Activated naive CD4-positive, alpha-beta T cell treated with anti-CD3 and anti-CD28 coated beads, Interleukin-2, amount 10 ng/mL, durations not matched to agents 7 days and 5 days (primary cell): ENCODE measurements around the gene LRRC61.

Source experiments
- CTCF ChIA-PET: fragments of 350-600 bp; sonication (Branson Sonifier 250); formaldehyde crosslinking; loops from one replicate; lab custom pipeline; 2021; ENCODE audit warnings: antibody characterized with exemption; lab: Charles Lee
- DNase-seq: peaks from one replicate; pipeline ENCODE4 v3.0.0-alpha.2; 2020
- H3K27ac Mint-ChIP-seq: one replicate; pipeline ENCODE4 v1.8.0; 2021; ENCODE audit warnings: mild to moderate bottlenecking, moderate library complexity, mixed read lengths
- H3K27me3 Mint-ChIP-seq: one replicate; pipeline ENCODE4 v1.8.0; 2021; ENCODE audit warnings: mild to moderate bottlenecking, mixed read lengths
- H3K36me3 Mint-ChIP-seq: one replicate; pipeline ENCODE4 v1.8.0; 2021; ENCODE audit warnings: mixed read lengths
- H3K4me1 Mint-ChIP-seq: one replicate; pipeline ENCODE4 v1.8.0; 2021; ENCODE audit warnings: mixed read lengths
- H3K4me3 Mint-ChIP-seq: one replicate; pipeline ENCODE4 v1.8.0; 2021; ENCODE audit warnings: mild to moderate bottlenecking, moderate library complexity, mixed read lengths
- H3K9me3 Mint-ChIP-seq: one replicate; pipeline ENCODE4 v1.8.0; 2021; ENCODE audit warnings: mixed read lengths

LRRC61 gene

GRCh38 chr7:150342121-150342408, 18.9 kb downstream of the LRRC61 start:
- Mint-ChIP-seq H3K36me3 (peaks cover 3% of the 10 kb centered on the region), H3K27ac (no peak overlapping the region)

GRCh38 chr7:150343225-150343624, 20.1 kb downstream of the LRRC61 start:
- H3K36me3 Mint-ChIP-seq = no peaks in the 10 kb centered on the region
- peaks cover 82% of the 10 kb centered on the region for H3K27me3 Mint-ChIP-seq
- H3K27ac Mint-ChIP-seq = peak overlapping the region; percentile 39
- H3K9me3 Mint-ChIP-seq = peaks cover 2% of the 10 kb centered on the region
- DNase-seq = no peak
- CTCF ChIA-PET = no interaction called here
- H3K4me3 Mint-ChIP-seq = no peak overlapping the region
- no peaks in the 10 kb centered on the region for H3K4me1 Mint-ChIP-seq

More at GRCh38 chr7:150342121-150342408, 18.9 kb downstream of the LRRC61 start:
- H3K9me3 Mint-ChIP-seq = peaks cover 2% of the 10 kb centered on the region
- DNase-seq = no peak
- CTCF ChIA-PET = no interaction called here
- H3K4me1 Mint-ChIP-seq = no peaks in the 10 kb centered on the region
- H3K27me3 Mint-ChIP-seq = peaks cover 75% of the 10 kb centered on the region
- no peak overlapping the region for H3K4me3 Mint-ChIP-seq

- Mint-ChIP-seq H3K36me3 (no peaks in the 10 kb centered on the region), H3K4me1 (no peaks in the 10 kb centered on the region), H3K9me3 (peaks cover 2% of the 10 kb centered on the region), H3K27ac (no peak overlapping the region), H3K27me3 (peaks cover 76% of the 10 kb centered on the region), H3K4me3 (no peak overlapping the region)
- CTCF ChIA-PET = no interaction called here
- no peak for DNase-seq
Observed at GRCh38 chr7:150344299-150344698, 21.1 kb downstream of the LRRC61 start.

- CTCF ChIA-PET = no interaction called here
- Mint-ChIP-seq H3K27me3 (peaks cover 70% of the 10 kb centered on the region), H3K36me3 (no peaks in the 10 kb centered on the region), H3K9me3 (peaks cover 2% of the 10 kb centered on the region), H3K4me1 (no peaks in the 10 kb centered on the region), H3K27ac (no peak overlapping the region), H3K4me3 (no peak overlapping the region)
- no peak for DNase-seq
Observed at GRCh38 chr7:150345012-150345411, 21.9 kb downstream of the LRRC61 start.

- CTCF ChIA-PET = no interaction called here
- H3K4me3 Mint-ChIP-seq = no peak overlapping the region
- H3K27ac Mint-ChIP-seq = no peak overlapping the region
- H3K9me3 Mint-ChIP-seq = peaks cover 2% of the 10 kb centered on the region
- H3K36me3 Mint-ChIP-seq = no peaks in the 10 kb centered on the region
- peaks cover 60% of the 10 kb centered on the region for H3K27me3 Mint-ChIP-seq
- no peak for DNase-seq
- no peaks in the 10 kb centered on the region for H3K4me1 Mint-ChIP-seq
Observed at GRCh38 chr7:150346922-150347321, 23.8 kb downstream of the LRRC61 start.

GRCh38 chr7:150351587-150352194, 28.5 kb downstream of the LRRC61 start:
- H3K27ac Mint-ChIP-seq = no peak overlapping the region

GRCh38 chr7:150355666-150356059, 32.5 kb downstream of the LRRC61 start:
- no peak for DNase-seq
- Mint-ChIP-seq H3K9me3 (no peaks in the 10 kb centered on the region), H3K27ac (no peak overlapping the region), H3K27me3 (peaks cover 14% of the 10 kb centered on the region), H3K4me1 (peaks cover 46% of the 10 kb centered on the region), H3K36me3 (peaks cover 2% of the 10 kb centered on the region), H3K4me3 (no peak overlapping the region)
- CTCF ChIA-PET = interaction anchor here (0.7 to 2.3 kb wide), 10 partner anchors 13 to 522 kb away, joined by 3 to 14 read pairs (median 4); partner anchors contain the start of gene REPIN1

More at GRCh38 chr7:150351587-150352194, 28.5 kb downstream of the LRRC61 start:
- no peak for DNase-seq
- no peak overlapping the region for H3K4me3 Mint-ChIP-seq
- CTCF ChIA-PET = interaction anchor here (0.6 kb wide), 1 partner anchor 272 kb away, joined by 5 read pairs; no protein-coding TSS in a partner anchor
- peaks cover 27% of the 10 kb centered on the region for H3K27me3 Mint-ChIP-seq
- H3K4me1 Mint-ChIP-seq = peaks cover 14% of the 10 kb centered on the region
- no peaks in the 10 kb centered on the region for H3K36me3 Mint-ChIP-seq
- H3K9me3 Mint-ChIP-seq = no peaks in the 10 kb centered on the region

GRCh38 chr7:150356265-150356897, 33.2 kb downstream of the LRRC61 start:
- Mint-ChIP-seq H3K9me3 (no peaks in the 10 kb centered on the region), H3K4me3 (no peak overlapping the region), H3K36me3 (peaks cover 2% of the 10 kb centered on the region), H3K4me1 (peaks cover 46% of the 10 kb centered on the region), H3K27me3 (peaks cover 12% of the 10 kb centered on the region), H3K27ac (peak overlapping the region; percentile 55)
- peak; percentile 41 for DNase-seq
- CTCF ChIA-PET = interaction anchor here (0.6 to 2.3 kb wide), 12 partner anchors 11 to 521 kb away, joined by 3 to 14 read pairs (median 4); partner anchors contain the start of gene REPIN1

GRCh38 chr7:150357270-150357669, 34.1 kb downstream of the LRRC61 start:
- H3K4me3 Mint-ChIP-seq = peak overlapping the region; percentile 27
- H3K9me3 Mint-ChIP-seq = no peaks in the 10 kb centered on the region
- H3K4me1 Mint-ChIP-seq = peaks cover 51% of the 10 kb centered on the region
- peak overlapping the region; percentile 89 for H3K27ac Mint-ChIP-seq
- H3K27me3 Mint-ChIP-seq = peaks cover 14% of the 10 kb centered on the region
- CTCF ChIA-PET = interaction anchor here (0.8 to 2.3 kb wide), 6 partner anchors 9 to 74 kb away, joined by 3 to 10 read pairs (median 4); partner anchors contain the start of gene REPIN1
- peaks cover 2% of the 10 kb centered on the region for H3K36me3 Mint-ChIP-seq
- peak; percentile 82 for DNase-seq

GRCh38 chr7:150357771-150358427, 34.7 kb downstream of the LRRC61 start:
- peak overlapping the region; percentile 27 for H3K4me3 Mint-ChIP-seq
- peaks cover 55% of the 10 kb centered on the region for H3K4me1 Mint-ChIP-seq
- peaks cover 14% of the 10 kb centered on the region for H3K27me3 Mint-ChIP-seq
- CTCF ChIA-PET = interaction anchor here (1.0 to 2.3 kb wide), 5 partner anchors 9 to 73 kb away, joined by 3 to 10 read pairs (median 4); no protein-coding TSS in a partner anchor
- no peaks in the 10 kb centered on the region for H3K9me3 Mint-ChIP-seq
- DNase-seq = no peak
- peaks cover 2% of the 10 kb centered on the region for H3K36me3 Mint-ChIP-seq
- H3K27ac Mint-ChIP-seq = peak overlapping the region; percentile 89

- H3K9me3 Mint-ChIP-seq = no peaks in the 10 kb centered on the region
- CTCF ChIA-PET = interaction anchor here (1.0 to 1.1 kb wide), 3 partner anchors 8 to 60 kb away, joined by 3 to 5 read pairs (median 4); no protein-coding TSS in a partner anchor
- H3K36me3 Mint-ChIP-seq = peaks cover 2% of the 10 kb centered on the region
- peaks cover 57% of the 10 kb centered on the region for H3K4me1 Mint-ChIP-seq
- H3K27ac Mint-ChIP-seq = peak overlapping the region; percentile 21
- DNase-seq = no peak
- H3K27me3 Mint-ChIP-seq = peaks cover 11% of the 10 kb centered on the region
- no peak overlapping the region for H3K4me3 Mint-ChIP-seq
Observed at GRCh38 chr7:150358433-150358832, 35.3 kb downstream of the LRRC61 start.

- CTCF ChIA-PET = interaction anchor here (1.0 kb wide), 1 partner anchor 60 kb away, joined by 3 read pairs; no protein-coding TSS in a partner anchor
- Mint-ChIP-seq H3K36me3 (peaks cover 2% of the 10 kb centered on the region), H3K27ac (peak overlapping the region; percentile 21), H3K4me1 (peaks cover 62% of the 10 kb centered on the region), H3K9me3 (no peaks in the 10 kb centered on the region), H3K4me3 (no peak overlapping the region), H3K27me3 (peaks cover 10% of the 10 kb centered on the region)
- DNase-seq = no peak
Observed at GRCh38 chr7:150358988-150359621, 36.0 kb downstream of the LRRC61 start.

GRCh38 chr7:150359622-150360362, 36.6 kb downstream of the LRRC61 start:
- CTCF ChIA-PET = no interaction called here
- Mint-ChIP-seq H3K27me3 (peaks cover 10% of the 10 kb centered on the region), H3K27ac (peak overlapping the region; percentile 71), H3K4me1 (peaks cover 67% of the 10 kb centered on the region), H3K36me3 (peaks cover 2% of the 10 kb centered on the region), H3K9me3 (no peaks in the 10 kb centered on the region), H3K4me3 (peak overlapping the region; percentile 20)
- no peak for DNase-seq
